K562 (cell line): ENCODE measurements around the gene SPRY4. TPM values are rescaled to one million over a fixed set of nuclear protein-coding genes. Genes with fewer than 3 reads are reported as not detected.

Source experiments
- ARID1B ChIP-seq: fragments of 450-650 bp; IDR thresholded peaks from 2 replicates; pipeline ENCODE4 v1.6.1; 2016; ENCODE audit warnings: antibody characterized with exemption, mild to moderate bottlenecking, inconsistent platforms
- DMBX1 ChIP-seq: fragments of 250-450 bp; sonication (Bioruptor Pico); IDR thresholded peaks from 2 replicates; pipeline ENCODE4 v1.8.0; 2022; ENCODE audit warnings: inconsistent platforms, mild to moderate bottlenecking, moderate library complexity, borderline replicate concordance
- E2F8 ChIP-seq: fragments of 450-650 bp; IDR thresholded peaks from 2 replicates; pipeline ENCODE4 v1.7.1; 2018; ENCODE audit warnings: mild to moderate bottlenecking, low read depth; ENCODE audit not compliant: partially characterized antibody
- ELF1 ChIP-seq: fragments of 200-800 bp; sonication (Bioruptor generic); IDR thresholded peaks from 2 replicates; pipeline ENCODE4 v1.6.1; 2016; ENCODE audit warnings: missing genetic modification characterization, missing compliant biosample characterization
- HCFC1 ChIP-seq: IDR thresholded peaks from 2 replicates; pipeline ENCODE4 v1.6.1; 2012; ENCODE audit warnings: low read depth, low read length, improper control_type of control experiment
- HSF4 ChIP-seq: fragments of 250-450 bp; sonication (Bioruptor Pico); IDR thresholded peaks from 2 replicates; pipeline ENCODE4 v2.1.2; 2022; ENCODE audit warnings: mild to moderate bottlenecking, moderate library complexity, borderline replicate concordance
- MEF2D ChIP-seq: conservative IDR thresholded peaks from 2 replicates; pipeline ENCODE4 v1.6.1; 2016; ENCODE audit warnings: low read depth, missing genetic modification characterization, missing compliant biosample characterization
- PTRF ChIP-seq: fragments of 450-650 bp; IDR thresholded peaks from 2 replicates; pipeline ENCODE4 v1.6.1; 2016; ENCODE audit warnings: mild to moderate bottlenecking, missing genetic modification characterization, missing compliant biosample characterization
- RAD21 ChIP-seq, 2 experiments: fragments of 250-450 bp in 1 of 2; fragments of 450-650 bp in 1 of 2; sonication (Bioruptor Pico) in 1 of 2; formaldehyde crosslinking in 1 of 2; IDR thresholded peaks in 1 of 2; conservative IDR thresholded peaks in 1 of 2; 2 replicates each; pipeline versions ENCODE4 v1.4.0 to v1.8.0; 2020 to 2022; ENCODE audit warnings: mild to moderate bottlenecking in 2 of 2, moderate library complexity in 1 of 2
- RBBP5 ChIP-seq: fragments of 200-600 bp; sonication (generic); IDR thresholded peaks from 2 replicates; pipeline ENCODE4 v1.6.1; 2012; ENCODE audit warnings: borderline replicate concordance, mild to moderate bottlenecking, low read length, control low read depth, inconsistent platforms; ENCODE audit not compliant: insufficient read depth, poor library complexity, severe bottlenecking
- RBM34 ChIP-seq: fragments of 200-400 bp; formaldehyde crosslinking; IDR thresholded peaks from 2 replicates; pipeline ENCODE4 v1.6.1; 2018; ENCODE audit warnings: low read length, borderline replicate concordance; ENCODE audit not compliant: insufficient read depth
- RREB1 ChIP-seq: fragments of 250-450 bp; sonication (Bioruptor Pico); IDR thresholded peaks from 2 replicates; pipeline ENCODE4 v1.4.0; 2020
- YBX1 ChIP-seq: fragments of 450-650 bp; IDR thresholded peaks from 2 replicates; pipeline ENCODE4 v1.7.1; 2016; ENCODE audit warnings: mild to moderate bottlenecking
- ZNF239 ChIP-seq: fragments of 250-450 bp; sonication (Bioruptor Pico); IDR thresholded peaks from 2 replicates; pipeline ENCODE4 v1.4.0; 2020; ENCODE audit warnings: mild to moderate bottlenecking
- ZNF518B ChIP-seq: fragments of 250-450 bp; sonication (Bioruptor Pico); IDR thresholded peaks from 2 replicates; pipeline ENCODE4 v1.5.0; 2021; ENCODE audit warnings: mild to moderate bottlenecking, moderate library complexity
- polyA plus RNA-seq, 8 experiments: library from polyadenylated mRNA; depleted of rRNA in 4 of 8; stranded (reverse) in 5 of 8; unstranded in 3 of 8; fragments of >200 nt; fragmentation: Nextera tagmentation in 2 of 8; fragmentation: Illumina TruSeq in 1 of 8; extraction: Ambion mirVana in 2 of 8; extraction: Trizol in 1 of 8; gene quantifications; 2 replicates each; pipeline versions ENCODE4 v1.2.1 to v1.2.3, GENCODE V29; 2011 to 2014; ENCODE audit warnings: inconsistent platforms in 1 of 8, missing spikeins in 1 of 8
- total RNA-seq, 7 experiments: library from RNA; depleted of rRNA in 6 of 7; stranded (reverse); fragments of >200 nt in 6 of 7; fragmentation: Illumina TruSeq in 2 of 7; extraction: Trizol in 2 of 7; gene quantifications; 2 replicates each; pipeline versions ENCODE4 v1.2.1 to v1.2.3, GENCODE V29; 2011 to 2021; ENCODE audit warnings: low replicate concordance in 1 of 7

Gene SPRY4
- total and polyA plus RNA-seq, 9 of the 15 experiments (the other 6 are each of a cell fraction or from before 2014, with no cell fraction given), result 2.6 to 24.2 (median 9.5) TPM

- TF ChIP-seq RBBP5 (peak; percentile 46), RREB1 (no peak), DMBX1 (CRISPR knock-in tag) (no peak), HCFC1 (no peak), ZNF239 (CRISPR knock-in tag) (no peak), ZNF518B (CRISPR knock-in tag) (no peak), E2F8 (no peak), YBX1 (no peak), RAD21 (CRISPR knock-in tag; conservative IDR thresholded peaks at IDR 0.05 in 1 of 2, IDR thresholded peaks at IDR 0.05 in 1 of 2) (peak in 1 of 2 experiments; percentile 35; a peak in 1 of 4 replicates), RBM34 (no peak), HSF4 (no peak), PTRF (tag) (no peak), MEF2D (no peak), ARID1B (0 out of 2 replicates have a peak, but pooled peaks have one; percentile 6), ELF1 (tag) (no peak)
Observed at GRCh38 chr5:142324136-142324870, 518 bp downstream of the SPRY4 start (continued).
